ENCODE measurements around the gene COL25A1.
"Not testable (repeated sequence)": the region's sequence is repeated elsewhere in the genome, so short reads cannot be mapped to it uniquely, and the experiment has no call there.

Gene COL25A1

DNA sequence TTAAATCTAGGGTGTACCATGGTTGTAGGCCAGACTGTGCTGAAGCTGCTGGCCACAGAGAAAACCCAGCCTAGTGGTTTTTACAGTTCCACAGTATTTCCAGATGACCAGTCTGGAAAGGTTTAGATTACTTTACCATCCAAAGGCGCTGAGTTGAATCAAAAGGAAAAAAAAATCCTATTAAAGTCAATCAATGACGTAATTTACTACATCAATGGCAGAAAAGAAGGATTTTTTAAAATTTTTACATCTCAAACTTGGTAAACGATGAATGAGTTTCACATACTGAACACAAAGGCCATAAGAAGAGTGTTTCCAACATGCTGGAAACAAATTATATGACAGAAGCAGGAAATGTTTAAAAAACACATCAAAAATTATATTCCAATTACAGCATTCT is 409.0 kb downstream of the COL25A1 start:
- DNase-seq = no peak

DNA sequence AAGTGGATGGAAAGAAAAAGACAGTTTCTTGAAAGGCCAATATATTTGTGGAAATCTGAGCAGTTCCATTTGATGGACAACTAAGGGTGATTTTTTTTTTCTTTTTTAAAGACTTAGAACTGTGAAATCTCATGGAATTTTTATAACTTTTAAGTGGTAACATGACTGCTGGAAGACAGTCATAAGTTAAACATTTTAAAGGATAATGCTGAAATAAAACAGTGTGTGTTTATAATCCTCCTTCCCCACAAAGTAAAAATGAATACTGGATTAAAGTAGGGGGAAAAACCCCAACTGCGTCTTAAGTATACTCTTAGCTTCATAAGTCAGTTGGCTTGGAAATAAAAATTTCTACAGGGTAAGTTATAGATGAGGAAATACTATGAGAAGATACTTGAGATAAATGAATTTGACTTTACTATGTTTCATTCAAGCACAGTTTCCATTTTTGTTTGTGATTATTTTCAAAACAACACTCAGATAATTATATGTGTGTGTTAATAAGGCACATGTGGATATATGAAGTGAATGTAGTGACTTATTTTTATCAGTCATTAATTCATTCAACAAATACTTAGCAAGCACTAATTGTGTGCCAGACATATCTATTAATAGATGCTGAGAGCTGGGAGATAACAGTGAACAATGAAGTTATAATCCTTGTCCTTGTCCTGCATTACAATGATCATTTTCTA is 410.4 kb downstream of the COL25A1 start:
- DNase-seq = no peak

DNA sequence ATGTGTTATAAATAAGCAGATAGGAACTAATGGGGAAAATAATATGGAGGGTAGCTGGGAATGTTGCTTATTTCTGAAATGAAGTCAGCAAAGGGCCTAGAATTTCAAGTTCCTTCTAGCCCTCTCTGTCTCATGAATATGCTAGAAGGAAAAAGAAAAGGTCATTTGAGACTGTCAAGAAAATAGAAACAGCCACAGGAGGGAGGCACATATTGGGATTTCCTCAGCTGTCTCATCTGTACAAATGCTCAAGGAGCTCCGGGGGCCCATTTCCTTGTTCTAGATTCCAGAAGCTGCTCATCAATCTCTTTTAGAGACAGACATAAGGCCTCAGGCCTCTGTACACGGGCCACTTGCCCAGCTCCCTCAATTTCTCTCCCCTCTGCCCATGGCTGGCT is 412.0 kb downstream of the COL25A1 start:
- DNase-seq = no peak

DNA sequence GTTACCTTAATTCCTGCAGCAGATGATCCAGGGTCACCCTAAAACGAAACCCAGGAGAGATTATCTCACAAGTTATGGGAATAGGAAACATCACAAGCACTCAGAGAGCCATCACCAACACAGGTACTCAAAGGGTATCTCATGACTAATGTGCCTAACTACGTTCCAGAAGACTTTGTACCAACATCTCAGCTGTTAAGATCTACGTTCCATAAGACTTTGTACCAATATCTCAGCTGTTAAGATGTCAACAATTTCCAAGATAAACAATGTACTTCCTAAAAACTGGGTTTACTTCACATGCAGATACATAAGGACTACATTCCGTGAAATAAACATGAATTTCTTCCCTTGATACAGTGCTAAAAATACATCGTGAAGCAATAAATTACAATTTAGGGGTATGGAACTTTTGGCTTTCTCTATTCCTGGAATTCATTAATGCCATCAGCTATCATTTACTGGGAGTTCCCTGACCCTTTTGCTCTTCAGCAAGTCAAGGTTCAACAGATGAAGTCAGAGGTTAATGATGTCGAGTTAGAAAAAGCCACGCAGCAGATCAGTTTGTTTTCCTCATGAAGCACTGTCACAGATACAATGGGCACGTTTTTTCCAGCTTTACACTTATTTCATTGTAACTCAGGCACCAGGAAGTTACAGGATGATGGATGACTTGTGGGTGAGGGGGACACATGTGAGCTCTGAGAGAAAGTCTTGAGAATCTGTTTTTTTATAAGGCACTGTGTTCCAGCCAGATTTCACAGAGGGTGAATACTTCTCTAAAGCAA is 412.6 kb downstream of the COL25A1 start:
- no peak for DNase-seq

DNA sequence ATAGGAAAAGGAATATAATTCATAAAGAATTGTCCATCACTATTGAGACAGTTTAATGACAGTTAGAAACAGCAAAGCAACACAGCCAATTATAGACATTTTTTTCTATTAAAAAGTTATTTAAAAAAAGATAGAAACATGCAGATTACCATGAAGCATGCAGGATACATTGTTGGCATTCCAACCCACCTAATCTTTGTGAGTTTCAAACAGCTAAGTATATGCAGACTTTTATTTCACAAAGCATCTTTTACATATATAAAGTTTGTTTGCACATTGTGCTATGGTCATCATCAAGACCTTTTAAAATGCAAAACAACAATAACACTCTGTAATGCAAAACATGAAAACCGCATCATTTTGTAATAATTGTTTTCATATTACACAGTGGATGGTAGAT is 413.7 kb downstream of the COL25A1 start:
- DNase-seq = no peak

DNA sequence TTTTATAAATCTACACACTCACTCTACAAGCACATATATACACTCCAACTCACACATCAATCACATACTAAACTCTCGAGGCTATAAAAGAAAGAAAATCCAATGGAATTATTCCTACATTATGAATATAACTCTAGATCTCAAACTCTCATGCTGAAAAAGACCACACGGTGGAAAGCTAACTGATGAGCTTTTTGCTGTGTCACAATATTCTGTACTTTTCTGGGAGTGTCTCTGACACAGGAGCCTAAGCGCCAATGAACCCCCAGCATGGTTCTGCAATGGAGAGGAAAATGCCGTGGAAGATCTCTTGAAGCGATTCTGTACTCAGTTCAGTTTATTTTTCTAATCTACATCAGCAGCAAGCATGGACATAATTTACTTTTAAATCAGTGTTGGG is 415.4 kb downstream of the COL25A1 start:
- no peak for DNase-seq

DNA sequence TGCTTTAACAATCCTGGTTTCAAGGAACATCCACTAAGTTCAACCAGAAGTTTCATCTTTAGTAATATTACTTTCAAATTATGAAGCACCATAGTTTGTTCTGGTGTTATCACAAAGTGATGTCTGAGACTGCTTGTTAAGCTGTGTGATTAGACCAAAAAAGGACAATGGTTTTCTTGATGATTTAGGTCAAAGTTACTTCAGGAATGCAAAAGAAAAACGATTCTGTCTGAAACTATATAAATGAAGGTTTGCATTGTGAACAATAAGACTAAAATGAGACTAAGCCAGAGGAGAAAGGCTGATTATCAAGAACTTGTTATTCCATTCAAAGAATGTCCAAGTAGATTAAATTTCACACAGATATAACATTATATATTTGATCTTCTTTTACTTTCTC is 417.2 kb downstream of the COL25A1 start:
- DNase-seq = peak; percentile 15

DNA sequence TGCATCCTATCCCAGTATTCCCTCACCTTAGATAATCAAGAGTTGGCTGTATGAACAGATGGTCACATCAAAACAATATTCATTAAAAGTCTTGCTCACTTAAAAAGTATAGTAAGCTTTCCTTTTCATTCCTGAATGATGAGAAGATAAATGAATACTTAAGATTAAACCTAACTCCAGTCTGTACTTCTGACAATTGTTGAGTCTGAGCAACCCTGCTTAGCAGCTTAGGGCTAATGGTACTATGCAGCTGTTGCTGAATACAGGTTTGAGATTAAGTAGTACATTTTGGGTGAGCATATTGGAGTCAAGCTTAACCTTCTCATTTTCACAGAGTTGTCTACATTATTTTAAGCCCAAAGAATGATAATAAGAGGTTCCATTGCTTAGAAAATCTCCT is 417.9 kb downstream of the COL25A1 start:
- DNase-seq = no peak

DNA sequence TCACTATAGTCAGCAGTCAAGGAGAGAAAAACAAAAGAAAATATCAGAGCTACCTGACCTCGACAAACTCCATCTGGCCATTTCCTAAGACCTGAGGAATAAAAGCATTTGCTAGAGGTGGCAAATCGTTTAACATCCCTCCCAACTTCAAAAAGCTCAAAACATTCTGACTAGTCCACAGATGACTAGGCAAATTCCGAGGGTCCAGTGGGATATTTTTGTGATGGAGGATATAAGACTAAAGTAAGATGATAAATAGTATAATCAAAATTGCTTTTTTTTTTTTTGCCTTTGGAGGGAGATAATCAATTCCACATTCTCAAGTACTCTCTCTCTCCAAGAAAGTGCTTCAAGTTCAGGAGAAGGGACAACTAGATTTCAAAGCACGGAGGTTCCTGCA is 420.5 kb downstream of the COL25A1 start:
- DNase-seq = no peak

DNA sequence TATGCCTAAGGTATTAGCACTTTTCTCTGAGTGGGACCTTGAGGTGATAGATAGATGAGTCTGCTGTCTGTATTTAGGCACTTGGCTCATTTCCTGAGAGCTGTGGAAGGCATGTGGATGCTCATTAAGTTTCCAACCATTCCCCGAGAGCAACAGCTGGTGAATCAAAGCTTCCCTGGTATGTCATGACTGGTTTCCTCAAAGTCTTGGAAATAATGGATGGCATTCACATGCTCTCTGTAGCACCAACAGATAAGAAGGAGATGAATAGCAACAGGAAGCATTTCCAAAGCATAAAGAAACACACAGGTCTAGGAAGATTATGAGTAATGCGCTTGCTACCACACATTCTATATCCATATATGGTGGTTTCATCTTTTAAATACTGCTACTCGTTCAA is 421.3 kb downstream of the COL25A1 start:
- DNase-seq = peak; percentile 8

DNA sequence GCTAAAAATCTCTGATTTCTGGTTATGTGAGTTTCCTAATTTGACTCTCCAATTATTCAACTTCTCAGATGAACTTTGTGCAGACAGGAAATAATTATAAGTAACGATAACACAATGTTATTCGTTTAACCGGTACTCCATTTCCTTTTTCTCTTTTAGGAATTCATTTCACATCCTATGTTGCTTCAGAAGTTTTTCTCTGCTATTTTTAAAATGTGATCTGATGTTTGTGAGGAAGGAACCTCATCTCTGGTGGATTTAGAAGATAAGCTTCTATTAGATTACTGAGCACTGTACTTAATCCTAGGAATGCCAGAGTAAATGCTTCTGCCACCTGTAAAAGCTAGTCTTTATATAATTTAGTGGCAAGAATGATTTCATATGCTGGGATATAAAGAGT is 423.7 kb downstream of the COL25A1 start:
- no peak for DNase-seq

DNA sequence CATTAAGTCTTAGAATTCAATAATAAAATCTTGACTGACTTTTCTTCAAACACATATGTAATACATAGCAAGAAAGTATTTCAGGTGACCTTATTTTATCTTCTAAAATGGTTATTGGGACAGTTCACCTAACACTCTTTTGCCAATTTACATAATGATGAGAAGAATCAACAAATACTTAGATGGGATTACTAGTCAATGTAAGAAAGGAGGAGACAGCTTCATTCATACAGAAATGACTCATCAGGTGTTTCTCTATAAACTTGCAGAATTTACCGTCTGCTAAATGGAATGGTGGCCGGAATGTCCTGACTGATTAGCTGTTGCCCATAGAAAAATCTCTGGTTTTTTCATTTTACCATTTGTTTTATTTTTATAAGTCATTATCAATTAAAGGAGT is 424.6 kb downstream of the COL25A1 start:
- no peak for DNase-seq

DNA sequence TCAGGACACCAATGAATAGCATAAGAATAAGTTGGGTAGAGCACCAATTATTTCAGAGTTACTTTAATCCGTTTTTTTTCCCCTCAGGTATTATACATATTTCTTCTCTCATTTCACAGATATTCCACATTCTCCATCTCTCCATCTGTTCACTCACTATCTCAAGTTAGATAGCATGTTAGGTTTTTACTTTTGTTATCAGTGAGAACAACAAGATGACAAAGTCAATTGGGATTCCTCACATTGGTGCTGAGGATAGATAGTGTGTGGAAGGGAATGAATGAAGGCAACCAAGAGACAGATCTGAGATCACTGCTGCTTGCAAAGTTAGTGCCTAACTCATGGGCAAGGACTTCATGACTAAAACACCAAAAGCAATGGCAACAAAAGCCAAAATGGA is 427.7 kb downstream of the COL25A1 start:
- no peak for DNase-seq

DNA sequence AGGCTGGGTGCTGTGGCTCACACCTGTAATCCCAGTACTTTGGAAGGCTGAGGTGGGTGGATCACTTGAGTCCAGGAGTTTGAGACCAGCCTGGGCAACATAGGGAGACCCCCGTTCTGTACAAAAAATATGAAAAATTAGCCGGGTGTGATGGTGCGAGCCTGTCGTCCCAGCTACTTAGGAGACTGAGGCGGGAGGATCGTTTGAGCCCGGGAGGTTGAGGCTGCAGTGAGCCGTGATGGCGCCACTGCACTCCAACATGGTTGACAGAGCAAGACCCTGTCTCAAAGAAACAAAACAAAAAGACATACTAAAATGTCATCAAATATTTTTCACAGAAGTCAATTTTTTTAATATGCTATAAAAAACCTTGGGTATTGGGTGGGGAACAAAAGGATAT is 432.5 kb downstream of the COL25A1 start:
- not testable (repeated sequence) for DNase-seq

DNA sequence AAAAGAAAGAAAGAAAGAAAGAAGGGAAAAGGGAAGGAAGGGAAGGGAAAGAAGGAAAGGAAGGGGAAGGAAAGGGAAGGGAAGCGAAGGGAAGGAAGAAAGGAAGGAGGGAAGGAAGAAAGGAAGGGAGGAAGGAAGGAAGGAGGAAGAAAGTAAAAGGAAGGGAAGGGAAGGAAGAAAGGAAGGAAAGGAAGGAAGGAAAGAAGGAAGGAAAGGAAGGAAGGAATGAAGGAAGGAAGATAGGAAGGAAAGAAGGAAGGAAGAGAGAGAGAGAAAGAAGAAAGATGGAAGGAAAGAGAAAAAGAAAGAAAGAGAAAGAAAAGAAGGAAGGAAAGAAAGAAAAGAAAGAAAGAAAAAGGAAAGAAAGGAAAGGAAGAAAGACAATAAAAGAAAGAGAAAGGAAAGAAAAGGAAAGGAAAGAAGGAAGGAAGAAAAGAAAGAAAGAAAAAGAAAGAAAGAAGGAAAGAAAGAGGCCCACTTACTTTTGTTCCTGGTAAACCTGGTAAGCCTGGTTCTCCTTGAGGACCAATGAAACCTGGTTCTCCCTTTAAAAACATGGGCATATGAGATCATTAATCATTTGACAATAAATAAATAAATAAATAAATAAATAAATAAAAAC is 433.7 kb downstream of the COL25A1 start:
- DNase-seq = no peak

DNA sequence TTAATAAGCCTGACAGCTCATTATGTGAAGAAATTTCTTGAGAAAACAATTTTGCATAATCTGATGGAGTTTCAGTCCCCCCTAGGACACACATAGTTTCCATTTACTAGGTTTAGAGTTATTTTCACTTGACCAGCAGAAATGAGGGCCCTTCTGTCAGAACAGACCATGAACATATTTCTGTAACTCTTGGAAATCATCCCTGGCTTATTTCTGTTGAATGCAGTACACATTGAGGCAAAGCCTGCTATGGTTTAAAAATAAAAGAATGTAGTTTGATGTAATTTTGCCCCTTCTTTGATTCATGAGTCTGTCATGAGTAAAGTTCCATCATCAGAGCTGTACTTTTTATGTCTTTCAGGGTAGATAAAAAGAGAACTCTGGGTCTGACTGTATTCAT is 435.0 kb downstream of the COL25A1 start:
- DNase-seq = no peak

DNA sequence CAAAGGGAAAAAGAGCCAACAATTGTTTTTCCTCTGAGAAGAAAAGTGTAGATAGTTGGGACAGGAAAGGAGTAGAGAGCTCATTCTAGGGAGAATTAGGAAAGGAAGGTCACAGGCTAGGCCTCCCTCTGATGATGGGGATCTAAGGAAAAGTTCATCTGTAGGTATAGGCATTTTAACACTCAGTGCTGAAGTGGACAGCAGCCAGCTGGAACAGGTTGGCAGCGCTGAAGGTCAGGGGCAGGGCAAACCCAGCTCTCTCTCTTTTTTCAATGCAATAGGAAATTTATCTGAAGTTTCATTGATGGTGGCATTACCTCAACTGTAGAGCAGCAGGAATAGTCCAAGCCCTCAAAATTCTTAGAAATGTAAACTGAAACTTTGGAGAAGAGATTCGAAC is 441.1 kb downstream of the COL25A1 start:
- no peak for DNase-seq

DNA sequence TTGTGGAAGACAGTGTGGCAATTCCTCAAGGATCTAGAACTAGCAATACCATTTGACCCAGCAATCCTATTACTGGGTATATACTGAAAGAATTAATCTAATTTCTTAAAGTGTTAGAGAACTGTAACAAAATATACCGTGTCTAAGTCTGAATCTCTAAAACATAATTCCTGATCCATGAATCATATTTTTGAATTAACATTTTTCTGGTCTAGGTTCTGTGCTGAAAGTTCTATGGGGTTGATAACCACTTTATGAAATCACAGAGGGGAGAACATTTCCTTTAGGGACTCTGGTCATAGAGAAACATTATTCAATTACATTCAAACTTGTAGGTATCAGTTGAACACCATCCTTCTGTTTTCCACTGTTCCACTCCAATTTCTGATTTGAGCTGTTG is 447.7 kb downstream of the COL25A1 start:
- no peak for DNase-seq

DNA sequence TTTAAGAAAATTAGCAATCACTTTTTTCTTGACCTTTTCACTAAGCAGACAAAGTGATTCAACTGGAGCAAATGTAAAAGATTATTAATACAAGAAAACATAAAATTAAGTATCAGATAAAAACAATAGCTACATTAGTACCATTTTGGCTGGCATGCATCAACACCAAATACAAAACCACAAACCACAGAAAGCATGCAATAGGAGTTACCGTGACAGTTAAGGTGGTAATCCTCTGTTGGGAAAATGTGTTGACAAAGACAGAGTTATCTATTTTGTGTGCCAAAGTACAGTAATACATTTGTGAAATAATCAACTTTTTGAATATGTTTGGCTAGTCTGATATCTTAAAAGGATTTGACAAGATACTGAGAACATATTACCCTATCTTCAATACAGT is 449.8 kb downstream of the COL25A1 start:
- DNase-seq = peak; percentile 16

DNA sequence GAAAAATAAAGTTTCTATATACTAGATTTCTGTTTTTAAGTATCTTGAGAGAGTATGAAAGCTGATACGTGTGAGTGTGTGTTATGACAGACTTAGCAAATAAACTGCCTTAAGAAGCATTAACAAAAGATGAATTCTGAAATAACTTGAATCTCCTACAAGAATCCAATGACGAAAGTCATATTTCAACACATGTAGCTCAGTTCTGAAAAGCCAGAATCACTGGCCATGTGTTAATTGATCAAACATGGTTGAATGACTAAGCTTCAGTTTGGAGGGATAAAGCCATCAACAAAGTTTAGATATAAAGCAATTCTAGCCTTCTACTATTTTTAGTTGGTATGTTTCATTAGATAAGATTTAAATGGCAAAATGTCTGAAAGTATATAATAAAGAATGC is 451.1 kb downstream of the COL25A1 start:
- DNase-seq = no peak

DNA sequence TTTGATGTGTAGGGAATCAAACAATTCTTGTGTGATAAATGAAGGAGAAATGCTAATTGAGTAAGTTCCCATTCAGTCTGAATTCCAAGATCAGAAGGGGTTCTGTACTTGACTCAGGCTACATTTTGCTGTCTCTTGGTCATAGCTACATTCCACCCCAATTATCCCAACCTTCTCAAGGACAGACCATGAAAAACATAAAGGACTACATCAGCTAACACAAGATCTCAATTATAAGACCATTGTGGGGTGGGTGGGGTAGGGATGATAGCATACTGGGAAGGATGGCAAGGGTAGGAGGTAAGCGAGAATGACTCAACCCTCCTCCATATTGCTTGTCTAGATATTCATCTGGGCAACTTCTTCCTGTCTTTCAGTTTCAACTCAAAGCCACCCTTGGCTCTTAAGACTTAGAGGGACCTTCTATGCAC is 452.2 kb downstream of the COL25A1 start:
- peak; percentile 35 for DNase-seq

DNA sequence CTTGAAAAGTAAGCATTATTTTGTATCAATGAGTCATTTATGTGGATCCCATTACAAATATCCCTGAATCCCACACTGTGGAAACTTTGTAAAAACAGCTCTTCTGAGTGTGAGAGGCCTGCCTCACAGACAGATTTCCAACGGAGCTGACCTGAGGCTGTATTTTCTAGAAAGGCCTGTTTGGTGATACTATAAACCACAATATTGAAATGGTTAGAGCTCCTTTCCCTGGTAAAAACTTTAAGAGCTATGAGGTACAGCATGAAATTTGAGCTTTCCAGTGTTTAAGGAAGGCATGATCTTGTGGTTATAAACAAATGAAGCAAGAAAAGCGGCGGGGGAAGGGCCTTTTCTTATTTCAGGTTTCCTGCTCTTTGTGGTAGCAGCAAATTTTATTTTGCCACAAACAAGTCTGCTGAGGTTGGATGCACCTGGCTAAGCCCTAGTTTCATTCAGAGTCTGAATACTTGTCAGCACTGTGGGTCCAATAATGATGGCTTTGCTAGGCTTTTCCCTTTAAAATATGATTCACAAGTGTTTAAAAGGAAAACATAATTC is 452.8 kb downstream of the COL25A1 start:
- DNase-seq = peak; percentile 33

DNA sequence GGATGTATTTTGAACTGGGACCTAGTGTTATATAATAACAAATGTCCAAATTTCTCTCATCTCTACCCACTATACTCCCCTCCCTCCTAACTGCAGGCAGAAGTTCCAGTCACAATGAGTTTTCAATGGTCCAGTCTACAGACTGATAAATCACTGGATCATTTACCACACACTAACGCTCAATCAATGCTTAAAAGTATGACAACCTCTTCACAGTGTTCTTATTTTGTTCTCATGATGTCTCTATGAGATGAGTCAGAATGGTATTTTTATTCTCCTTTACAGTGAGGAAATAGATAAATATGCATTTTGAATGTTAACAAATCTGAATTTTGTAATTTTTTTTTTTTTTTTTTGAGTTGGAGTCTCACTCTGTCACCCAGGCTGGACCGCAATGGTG is 455.9 kb downstream of the COL25A1 start:
- no peak for DNase-seq

DNA sequence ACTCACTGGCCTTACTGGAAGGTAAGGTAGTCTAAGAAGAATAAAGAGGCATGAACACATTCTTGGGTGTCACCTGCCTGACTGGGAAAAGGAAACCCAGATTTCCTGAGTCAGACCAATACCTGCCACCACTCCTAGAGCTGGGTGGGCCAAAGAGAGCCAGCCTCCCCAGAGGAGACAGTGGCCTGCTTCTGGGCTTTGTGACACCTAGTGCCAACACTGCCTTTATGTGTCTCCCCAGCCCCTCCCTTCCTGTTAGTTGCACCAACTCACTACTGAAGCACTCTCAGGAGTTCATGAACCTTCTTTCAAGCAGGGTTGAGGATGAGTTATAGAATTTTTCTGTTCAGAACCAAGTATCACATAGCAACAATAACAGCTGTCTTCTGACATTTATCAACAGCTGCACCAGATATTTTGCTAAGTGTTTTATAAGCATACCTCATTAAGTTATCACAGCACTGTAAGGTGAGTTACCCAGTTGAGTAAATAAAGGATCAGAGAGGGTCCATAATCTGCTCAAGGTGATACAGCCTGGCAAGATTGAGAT is 462.0 kb downstream of the COL25A1 start:
- DNase-seq = no peak
